Measurements from ENCODE around the gene LHX2. TPM values are rescaled to one million over a fixed set of nuclear protein-coding genes. Genes with fewer than 3 reads are reported as not detected.

LHX2 gene
- total and polyA plus RNA-seq, 9 of the 15 experiments (the other 6 are each of a cell fraction or from before 2014, with no cell fraction given): 0.07 TPM; not detected in 8

GRCh38 chr9:124054582-124055227, 43.1 kb downstream of the LHX2 start (continued):
- TF ChIP-seq CREB3 (tag; conservative IDR thresholded peaks at IDR 0.05; ENCODE audit: low read depth) (no peak), ZNF175 (CRISPR knock-in tag; IDR thresholded peaks at IDR 0.05; ENCODE audit: low read depth) (0 out of 2 replicates have a peak, but pooled peaks have one; percentile 24), PATZ1 (CRISPR knock-in tag; IDR thresholded peaks at IDR 0.05; ENCODE audit: borderline replicate concordance) (no peak), ZNF41 (CRISPR knock-in tag; conservative IDR thresholded peaks at IDR 0.05) (no peak), ZNF583 (CRISPR knock-in tag; IDR thresholded peaks at IDR 0.05) (no peak), ZNF354B (CRISPR knock-in tag; IDR thresholded peaks at IDR 0.05) (no peak), CBFB (CRISPR knock-in tag; IDR thresholded peaks at IDR 0.05) (peak; percentile 99), ZNF609 (CRISPR knock-in tag; IDR thresholded peaks at IDR 0.05; ENCODE audit: borderline replicate concordance) (peak; percentile 98; the same call in 1 of the 2 replicates), ZBTB9 (CRISPR knock-in tag; IDR thresholded peaks at IDR 0.05) (no peak), DDX20 (tag; IDR thresholded peaks at IDR 0.05; ENCODE audit: low read depth) (no peak), VEZF1 (CRISPR knock-in tag; IDR thresholded peaks at IDR 0.05) (peak; percentile 51; the same call in 1 of the 2 replicates), TRIM24 (IDR thresholded peaks at IDR 0.05) (0 out of 4 replicates have a peak, but pooled peaks of 1 of the 2 experiments have one; percentile 25), XRCC5 (IDR thresholded peaks at IDR 0.05; ENCODE audit: low read depth, low read length) (no peak)
